MG63 (cell line): ENCODE data around the gene SDC4. TPM values are rescaled to one million over a fixed set of nuclear protein-coding genes. Genes with fewer than 3 reads are reported as not detected.

Source experiments
- DNase-seq: peaks from one replicate; pipeline ENCODE4 v3.0.0-alpha.2; 2020
- H3K27me3 ChIP-seq: fragments of 250-450 bp; sonication (Bioruptor Pico); 2 replicates; pipeline ENCODE4 v1.5.1; 2020; ENCODE audit warnings: mild to moderate bottlenecking, moderate library complexity
- H3K36me3 ChIP-seq: fragments of 250-450 bp; sonication (Bioruptor Pico); 2 replicates; pipeline ENCODE4 v1.5.1; 2020; ENCODE audit warnings: mild to moderate bottlenecking, moderate library complexity
- H3K4me3 ChIP-seq: fragments of 250-450 bp; sonication (Bioruptor Pico); 2 replicates; pipeline ENCODE4 v1.5.1; 2020; ENCODE audit warnings: mild to moderate bottlenecking, moderate library complexity
- H3K9me3 ChIP-seq: fragments of 250-450 bp; sonication (Bioruptor Pico); 2 replicates; pipeline ENCODE4 v1.5.1; 2020; ENCODE audit warnings: mild to moderate bottlenecking, moderate library complexity
- total RNA-seq: library from RNA; depleted of rRNA; stranded (reverse); fragments of >200 nt; shearing (Covaris generic); gene quantifications from 2 replicates; pipeline ENCODE4 v1.2.3, GENCODE V29; 2014; ENCODE audit warnings: low replicate concordance

SDC4 gene
- total RNA-seq, 1 experiment from 2014 or later, result 214 TPM

GRCh38 chr20:45368221-45368980 lies 20.2 kb upstream of the SDC4 start:
- no peak for DNase-seq
- no peaks in the 10 kb centered on the region for H3K9me3 ChIP-seq
- H3K27me3 ChIP-seq, result no peaks in the 10 kb centered on the region
- H3K36me3 ChIP-seq, result peaks cover 49% of the 10 kb centered on the region
- no peak overlapping the region for H3K4me3 ChIP-seq

- Histone ChIP-seq H3K9me3 (no peaks in the 10 kb centered on the region), H3K4me3 (no peak overlapping the region)
These were observed 18.9 kb upstream of the SDC4 start for GRCh38 chr20:45367126-45367525.

DNA sequence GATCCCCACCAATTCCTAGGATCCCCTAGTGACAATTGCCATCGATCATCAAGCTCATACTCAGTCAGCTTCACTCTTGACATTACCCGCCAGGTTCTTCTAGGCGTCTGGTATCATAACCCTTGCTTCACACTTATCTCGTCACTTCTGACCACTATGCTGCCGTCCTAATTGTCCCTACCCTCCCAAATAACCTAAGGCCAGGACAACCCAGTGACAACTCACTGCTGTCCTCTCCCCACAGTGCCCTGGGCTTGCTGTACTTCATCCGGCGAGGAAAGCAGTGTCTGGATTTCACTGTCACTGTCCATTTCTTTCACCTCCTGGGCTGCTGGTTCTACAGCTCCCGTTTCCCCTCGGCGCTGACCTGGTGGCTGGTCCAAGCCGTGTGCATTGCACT lies 18.4 kb upstream of the SDC4 start:
- Histone ChIP-seq H3K9me3 (no peaks in the 10 kb centered on the region), H3K36me3 (peaks cover 51% of the 10 kb centered on the region), H3K27me3 (no peaks in the 10 kb centered on the region), H3K4me3 (no peak overlapping the region)
- no peak for DNase-seq

More at GRCh38 chr20:45367126-45367525, 18.9 kb upstream of the SDC4 start:
- H3K27me3 ChIP-seq, result no peaks in the 10 kb centered on the region
- H3K36me3 ChIP-seq, result peaks cover 51% of the 10 kb centered on the region
- DNase-seq, result no peak

GRCh38 chr20:45366192-45366591 lies 18.0 kb upstream of the SDC4 start:
- Histone ChIP-seq H3K9me3 (no peaks in the 10 kb centered on the region), H3K4me3 (no peak overlapping the region), H3K27me3 (no peaks in the 10 kb centered on the region), H3K36me3 (peaks cover 47% of the 10 kb centered on the region)
- no peak for DNase-seq

GRCh38 chr20:45365444-45365970 lies 17.3 kb upstream of the SDC4 start:
- Histone ChIP-seq H3K4me3 (no peak overlapping the region), H3K9me3 (no peaks in the 10 kb centered on the region), H3K36me3 (peaks cover 45% of the 10 kb centered on the region), H3K27me3 (no peaks in the 10 kb centered on the region)
- DNase-seq, result no peak

DNA sequence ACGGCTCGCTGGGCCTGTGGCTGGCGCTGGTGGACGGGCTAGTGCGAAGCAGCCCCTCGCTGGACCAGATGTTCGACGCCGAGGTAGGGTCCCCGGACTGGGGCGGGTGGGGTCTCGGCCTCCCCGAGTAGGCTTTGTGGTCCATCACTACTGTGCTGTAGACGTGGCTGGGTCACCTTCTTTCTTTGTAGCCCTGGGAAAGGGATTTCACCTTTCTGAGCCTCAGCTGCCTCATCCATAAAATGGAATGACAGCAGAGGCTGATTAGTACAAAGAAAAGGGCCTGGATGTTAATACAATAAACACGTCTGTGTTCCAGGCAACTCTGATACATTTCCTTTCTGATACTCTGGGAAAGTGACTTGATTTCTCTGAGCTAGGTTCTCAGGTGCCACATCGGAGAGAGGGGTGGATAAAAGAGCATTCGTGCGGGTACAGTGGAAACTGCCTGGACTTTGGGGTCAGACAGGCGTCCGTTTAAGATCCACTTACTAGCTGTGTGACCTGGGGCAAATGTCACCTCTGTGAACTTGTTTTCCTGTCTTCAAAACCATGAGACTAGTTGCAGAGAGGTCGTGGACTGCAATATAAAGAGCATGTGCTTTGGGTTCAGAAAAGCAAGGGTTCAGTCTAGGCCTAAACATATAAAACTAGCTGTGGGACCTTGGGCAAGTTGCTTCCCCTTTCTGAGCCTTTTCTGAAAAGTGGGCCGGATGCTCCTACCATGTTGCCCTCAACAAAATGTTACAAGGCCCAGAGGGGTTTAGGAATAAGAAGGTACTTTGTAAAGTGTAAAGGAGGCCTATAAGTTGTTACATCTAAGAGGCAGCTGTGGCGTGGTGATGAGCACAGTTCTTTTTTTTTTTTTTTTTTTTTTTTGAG lies 15.6 kb upstream of the SDC4 start:
- peaks cover 41% of the 10 kb centered on the region for H3K36me3 ChIP-seq
- H3K9me3 ChIP-seq, result no peaks in the 10 kb centered on the region
- no peak for DNase-seq
- H3K4me3 ChIP-seq, result peak overlapping the region; percentile 93
- H3K27me3 ChIP-seq, result no peaks in the 10 kb centered on the region

DNA sequence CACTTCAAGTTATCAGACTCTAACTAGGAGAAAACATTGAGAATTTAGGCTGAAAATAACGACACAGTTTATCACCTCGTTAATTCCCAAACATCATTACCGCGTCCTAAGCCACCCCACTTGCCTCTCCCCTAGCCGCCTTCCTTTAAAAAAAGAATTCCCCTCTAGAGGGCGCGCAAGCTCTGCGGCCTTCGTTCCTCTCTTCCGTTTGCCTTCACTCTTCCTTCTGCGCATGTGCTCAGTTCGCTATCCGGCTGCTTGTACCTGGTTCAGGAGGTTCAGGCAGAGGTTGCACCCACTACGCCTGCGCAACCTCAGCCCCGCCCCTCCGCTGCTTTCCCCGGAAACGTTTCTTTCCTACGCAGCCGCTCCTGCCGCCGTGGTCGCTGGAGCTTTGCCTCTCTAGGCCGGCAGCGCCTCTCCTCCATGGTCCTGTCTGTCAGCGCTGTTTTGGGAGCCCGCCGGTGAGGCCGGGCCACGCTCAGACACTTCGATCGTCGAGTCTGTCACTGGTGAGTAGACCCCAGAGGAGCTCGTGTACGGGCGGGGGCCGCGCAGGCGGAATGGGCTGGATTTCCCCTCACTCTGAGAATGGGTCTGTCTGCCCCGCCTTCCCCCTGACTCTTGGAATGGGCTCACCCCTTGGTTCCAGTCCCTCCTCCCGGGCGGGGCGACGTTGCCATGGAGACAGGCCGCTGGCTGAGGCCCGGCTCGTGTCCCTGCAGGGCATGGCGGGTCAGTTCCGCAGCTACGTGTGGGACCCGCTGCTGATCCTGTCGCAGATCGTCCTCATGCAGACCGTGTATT lies 14.8 kb upstream of the SDC4 start, which contains the start of gene SYS1:
Gene SYS1, plus strand, starts transcription at position 353 of the 807 bp plus-strand sequence. Its CDS starts 376 bp downstream, at position 729.
- peaks cover 34% of the 10 kb centered on the region for H3K36me3 ChIP-seq

GRCh38 chr20:45361793-45362192 lies 13.6 kb upstream of the SDC4 start:
- Histone ChIP-seq H3K27me3 (no peaks in the 10 kb centered on the region), H3K4me3 (no peak overlapping the region), H3K9me3 (no peaks in the 10 kb centered on the region), H3K36me3 (peaks cover 24% of the 10 kb centered on the region)
- DNase-seq, result no peak

More for the DNA sequence above, 14.8 kb upstream of the SDC4 start, which contains the start of gene SYS1:
- H3K4me3 ChIP-seq, result peak within 1 kb of the TSS; percentile 93
- peak; percentile 99 for DNase-seq
- no peaks in the 10 kb centered on the region for H3K9me3 ChIP-seq
- H3K27me3 ChIP-seq, result no peaks in the 10 kb centered on the region

DNA sequence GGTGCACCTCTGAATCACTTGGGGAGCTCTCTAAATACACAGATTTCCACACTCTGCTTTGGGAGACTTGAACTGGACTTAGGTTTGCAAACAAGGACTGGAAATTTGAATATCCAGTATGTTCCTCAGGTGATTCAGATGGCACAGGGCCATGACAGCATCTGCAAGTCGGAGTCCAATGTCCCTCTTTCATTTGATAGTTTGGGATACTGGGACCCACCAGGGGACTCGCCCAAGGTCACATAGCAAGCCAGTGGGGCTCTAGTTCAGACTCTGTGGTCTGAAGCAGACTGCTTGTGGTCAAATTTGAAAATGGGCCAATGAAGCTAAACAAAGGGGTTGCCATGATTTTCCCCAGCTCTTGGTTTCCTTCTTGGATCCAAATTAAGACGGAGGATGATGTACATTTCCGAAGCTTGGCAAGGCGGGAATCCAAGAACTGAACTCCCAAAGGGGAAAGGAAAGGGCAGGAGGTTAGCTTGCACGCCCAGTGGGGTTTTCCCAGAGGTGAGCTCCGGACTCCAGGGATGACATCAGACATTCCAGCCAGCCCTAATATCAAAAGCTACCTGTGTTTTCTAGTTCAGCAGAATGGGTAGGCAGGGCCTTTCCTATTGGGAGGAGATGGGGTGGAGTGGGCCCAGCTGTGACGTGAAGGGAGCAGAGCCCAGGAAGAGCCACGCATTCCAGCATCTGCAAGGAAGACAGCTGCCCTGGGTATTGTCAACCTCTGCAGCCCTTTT lies 11.4 kb upstream of the SDC4 start:
- peak; percentile 65 for DNase-seq
- no peak overlapping the region for H3K4me3 ChIP-seq
- no peaks in the 10 kb centered on the region for H3K27me3 ChIP-seq
- H3K36me3 ChIP-seq, result peaks cover 2% of the 10 kb centered on the region; the same call in 1 of the 2 replicates
- H3K9me3 ChIP-seq, result no peaks in the 10 kb centered on the region

DNA sequence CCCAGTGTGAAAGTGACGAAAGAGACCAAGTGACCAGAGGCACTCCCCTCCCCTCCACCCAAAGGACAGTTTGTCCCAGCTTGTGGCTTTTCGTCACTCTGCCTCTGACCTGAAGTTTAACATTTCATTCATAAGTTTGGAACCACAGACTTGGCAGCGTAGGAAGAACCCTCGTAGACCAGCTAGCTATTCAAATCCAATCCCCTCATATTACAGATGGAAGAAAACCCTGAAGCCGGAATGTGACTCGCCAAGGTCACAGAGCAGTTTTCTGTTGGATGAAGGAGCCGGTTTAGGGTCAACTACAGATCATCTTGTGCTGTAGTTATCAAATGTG lies 10.8 kb upstream of the SDC4 start:
- H3K36me3 ChIP-seq, result 0 out of 2 replicates have a peak, but pooled peaks cover 2% of the 10 kb centered on the region
- no peak overlapping the region for H3K4me3 ChIP-seq
- no peak for DNase-seq
- H3K27me3 ChIP-seq, result no peaks in the 10 kb centered on the region
- no peaks in the 10 kb centered on the region for H3K9me3 ChIP-seq

DNA sequence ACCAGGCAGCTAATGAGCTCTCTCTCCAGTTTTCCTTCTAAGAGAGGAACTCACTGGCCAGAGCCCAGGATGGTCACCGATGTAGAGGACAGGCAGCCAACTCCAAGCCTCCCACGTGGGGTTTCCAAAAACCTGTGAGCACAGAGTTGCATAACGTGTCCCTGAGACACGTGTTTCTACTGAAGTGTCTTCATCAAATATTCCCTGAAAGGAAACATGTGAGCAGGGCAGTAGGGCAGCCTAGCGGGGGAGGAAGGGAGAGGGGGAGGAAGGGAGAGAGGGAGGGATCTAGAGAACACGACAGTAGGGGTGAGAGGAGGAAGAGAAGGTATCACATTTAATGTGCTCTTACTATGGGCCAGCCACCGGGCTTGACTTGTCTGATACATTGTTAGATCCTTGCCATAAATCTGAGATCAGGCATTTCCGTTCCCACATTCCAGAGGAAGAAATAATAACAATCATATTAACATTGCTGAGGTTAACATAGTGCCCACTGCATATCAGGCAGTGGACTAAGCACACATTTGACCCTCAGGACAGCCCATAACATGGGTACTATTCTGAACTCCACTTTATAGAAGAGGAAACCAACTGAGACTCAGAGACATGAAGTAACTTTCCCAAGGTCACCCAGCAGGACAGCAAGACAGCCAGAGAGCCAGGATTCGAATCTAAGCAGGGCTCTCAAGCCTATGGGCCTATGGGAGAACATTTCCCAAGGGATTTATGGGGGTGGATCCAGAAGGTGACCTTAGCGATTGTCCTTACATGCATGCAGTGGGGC lies 10.3 kb upstream of the SDC4 start:
- H3K4me3 ChIP-seq, result no peak overlapping the region

DNA sequence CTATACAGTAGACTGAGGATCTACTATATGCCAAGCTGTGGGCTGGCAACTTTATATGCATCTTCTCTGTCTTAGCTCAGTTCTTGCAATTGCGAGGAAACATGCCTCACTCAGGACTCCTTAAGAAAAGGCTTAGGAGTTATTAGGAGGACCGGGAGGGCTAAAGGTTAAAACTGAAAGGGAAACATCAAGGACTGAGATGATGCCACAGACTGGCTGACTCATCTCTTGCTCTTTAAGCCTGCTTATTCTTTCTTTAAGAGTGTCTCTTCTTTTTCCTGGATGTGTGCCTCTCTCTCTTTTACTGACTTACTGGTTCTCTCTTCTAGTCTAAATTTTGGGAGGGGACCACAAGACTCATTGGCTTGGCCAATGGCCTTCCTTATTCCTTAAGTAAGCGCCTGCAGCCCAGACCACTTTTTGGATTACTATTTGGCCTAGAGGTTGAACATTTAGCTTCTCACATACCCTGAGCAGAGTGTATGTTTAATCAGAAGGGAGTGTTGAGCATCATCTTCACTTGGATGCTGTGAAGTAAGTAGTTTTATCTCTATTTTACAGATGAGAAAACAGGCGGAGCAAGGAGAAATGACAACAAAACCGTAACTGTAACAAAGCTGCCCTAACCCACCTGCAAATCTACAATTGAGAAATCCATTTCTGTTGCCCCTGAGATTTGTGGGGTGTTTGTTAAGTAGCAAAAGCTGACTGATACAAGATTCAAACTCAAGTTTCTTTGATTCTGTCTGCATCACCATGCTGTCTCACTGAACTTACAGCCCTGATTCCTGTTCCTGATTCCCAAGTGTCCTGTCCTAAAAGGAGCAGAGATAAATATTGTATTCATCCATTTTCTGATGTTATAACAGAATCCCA lies 7.2 kb upstream of the SDC4 start:
- H3K4me3 ChIP-seq, result peak overlapping the region; percentile 9
- H3K9me3 ChIP-seq, result no peaks in the 10 kb centered on the region
- H3K27me3 ChIP-seq, result no peaks in the 10 kb centered on the region
- H3K36me3 ChIP-seq, result no peaks in the 10 kb centered on the region
- peak; percentile 66 for DNase-seq

More for the DNA sequence above, 10.3 kb upstream of the SDC4 start:
- DNase-seq, result peak; percentile 74
- H3K36me3 ChIP-seq, result 0 out of 2 replicates have a peak, but pooled peaks cover 2% of the 10 kb centered on the region
- no peaks in the 10 kb centered on the region for H3K9me3 ChIP-seq
- H3K27me3 ChIP-seq, result no peaks in the 10 kb centered on the region

DNA sequence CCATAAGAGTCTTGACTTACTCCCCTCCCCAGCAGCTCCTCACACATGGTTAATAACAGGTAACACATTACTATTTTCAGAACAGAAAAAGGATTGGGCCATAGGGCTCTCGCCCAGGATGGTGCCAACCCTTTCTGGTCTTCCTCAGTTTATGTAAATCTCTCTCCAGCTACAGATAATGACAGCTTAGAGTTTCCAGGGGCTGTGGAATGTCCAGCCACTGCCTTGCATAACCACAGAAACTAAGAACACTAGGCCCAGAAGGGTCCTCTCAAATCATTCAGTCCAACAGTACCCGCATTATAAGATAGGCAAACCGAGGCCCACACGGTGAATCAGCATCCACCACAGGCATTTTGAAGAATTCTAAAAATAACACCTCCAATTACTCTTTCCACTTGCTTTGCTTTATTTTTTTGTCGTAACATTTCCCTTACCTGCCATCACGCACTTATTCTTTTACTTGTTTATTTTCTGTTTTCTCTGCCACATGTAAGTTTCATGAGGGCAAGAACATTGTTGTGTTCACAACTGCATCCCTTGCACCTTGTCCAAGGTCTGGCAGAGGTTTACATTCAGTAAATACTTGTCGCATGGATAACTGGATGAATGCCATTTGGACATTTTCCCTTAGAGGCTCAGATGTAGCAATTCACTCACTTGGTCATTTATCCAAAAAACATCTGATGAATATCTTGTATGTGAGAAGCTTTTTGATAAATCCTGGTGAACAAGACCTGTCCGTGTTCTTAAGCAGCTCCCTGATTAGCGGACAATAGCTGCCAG lies 6.4 kb upstream of the SDC4 start:
- H3K4me3 ChIP-seq, result peak overlapping the region; percentile 9
- no peaks in the 10 kb centered on the region for H3K9me3 ChIP-seq
- no peaks in the 10 kb centered on the region for H3K27me3 ChIP-seq
- H3K36me3 ChIP-seq, result no peaks in the 10 kb centered on the region
- no peak for DNase-seq

DNA sequence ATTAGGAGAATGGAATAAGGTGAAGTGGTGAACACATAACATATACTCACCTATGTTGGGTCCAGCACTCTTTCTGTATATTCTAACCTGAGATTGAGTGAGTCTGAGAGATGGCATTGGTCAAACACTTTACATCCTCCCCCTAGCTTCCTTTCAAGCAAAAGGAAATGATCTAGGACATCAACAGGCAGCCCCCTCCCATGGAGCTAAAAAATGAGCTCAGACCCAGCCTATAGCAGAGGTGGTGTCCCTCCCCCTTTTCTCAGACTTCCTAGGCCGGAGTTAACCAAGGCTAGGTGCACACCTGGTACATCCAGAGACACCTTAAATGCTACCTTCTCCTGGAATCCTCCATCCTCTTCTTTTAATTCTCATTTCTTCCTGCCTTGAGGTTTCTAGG lies 5.5 kb upstream of the SDC4 start:
- no peaks in the 10 kb centered on the region for H3K36me3 ChIP-seq
- DNase-seq, result no peak
- no peaks in the 10 kb centered on the region for H3K27me3 ChIP-seq
- H3K9me3 ChIP-seq, result no peaks in the 10 kb centered on the region
- H3K4me3 ChIP-seq, result no peak overlapping the region
